ENCODE results near the gene RAB3D. TPM values are rescaled to one million over a fixed set of nuclear protein-coding genes. Genes with fewer than 3 reads are reported as not detected.
"Not testable (repeated sequence)": the region's sequence is repeated elsewhere in the genome, so short reads cannot be mapped to it uniquely, and the experiment has no call there.

RAB3D gene
- total RNA-seq, 1 donor from 2014 or later, result 7.2 TPM

GRCh38 chr19:11370744-11371143, 31.3 kb upstream of the RAB3D start:
- intact Hi-C loops (cut with micrococcal nuclease), result loop anchor here (5.0 to 10.0 kb wide), 2 partner anchors 78 to 276 kb away; no protein-coding TSS in a partner anchor

GRCh38 chr19:11367528-11367927, 28.1 kb upstream of the RAB3D start:
- intact Hi-C loops (cut with micrococcal nuclease), result no loop called here

- intact Hi-C loops (cut with micrococcal nuclease), result no loop called here
Measured at GRCh38 chr19:11365557-11366117, 26.2 kb upstream of the RAB3D start.

GRCh38 chr19:11364935-11365334, 25.5 kb upstream of the RAB3D start:
- intact Hi-C loops (cut with micrococcal nuclease), result no loop called here

GRCh38 chr19:11364296-11364904, 24.9 kb upstream of the RAB3D start:
- intact Hi-C loops (cut with micrococcal nuclease), result no loop called here

- intact Hi-C loops (cut with micrococcal nuclease), result no loop called here
Measured at GRCh38 chr19:11363881-11364280, 24.4 kb upstream of the RAB3D start.

- intact Hi-C loops (cut with micrococcal nuclease), result no loop called here
Measured at GRCh38 chr19:11361771-11362731, 22.6 kb upstream of the RAB3D start.

- intact Hi-C loops (cut with micrococcal nuclease), result no loop called here
Measured at GRCh38 chr19:11361037-11361770, 21.7 kb upstream of the RAB3D start.

GRCh38 chr19:11359421-11359820, 20.0 kb upstream of the RAB3D start:
- intact Hi-C loops (cut with micrococcal nuclease), result no loop called here

GRCh38 chr19:11356676-11357550, 17.5 kb upstream of the RAB3D start:
- intact Hi-C loops (cut with micrococcal nuclease), result no loop called here

GRCh38 chr19:11356074-11356397, 16.6 kb upstream of the RAB3D start:
- intact Hi-C loops (cut with micrococcal nuclease), result no loop called here

- intact Hi-C loops (cut with micrococcal nuclease), result loop anchor here (1.0 kb wide), 1 partner anchor 9 kb away; the partner anchor contains the start of genes CCDC159 and TMEM205
Measured at GRCh38 chr19:11355160-11356073, 16.0 kb upstream of the RAB3D start, which contains the start of gene PLPPR2. Gene PLPPR2 (plus strand): TSS chr19:11355432. CDS start chr19:11357674, 2,242 bp downstream.

- intact Hi-C loops (cut with micrococcal nuclease), result not testable (repeated sequence)
Measured at GRCh38 chr19:11354102-11354501, 14.6 kb upstream of the RAB3D start.

GRCh38 chr19:11349171-11349570, 9.7 kb upstream of the RAB3D start:
- intact Hi-C loops (cut with micrococcal nuclease), result no loop called here

- intact Hi-C loops (cut with micrococcal nuclease), result no loop called here
Measured at GRCh38 chr19:11347546-11348039, 8.1 kb upstream of the RAB3D start.

- intact Hi-C loops (cut with micrococcal nuclease), result loop anchor here (1.0 kb wide), 2 partner anchors 9 to 29 kb away; partner anchors contain the start of gene PLPPR2
Measured at GRCh38 chr19:11346104-11346940, 6.9 kb upstream of the RAB3D start, which contains the start of the genes CCDC159 and TMEM205. Gene CCDC159 (plus strand): TSS chr19:11346519. CDS start chr19:11346607, 88 bp downstream. Gene TMEM205 (minus strand): TSS chr19:11346268. CDS start chr19:11345619, 649 bp downstream.

GRCh38 chr19:11345122-11345803, 5.8 kb upstream of the RAB3D start:
- intact Hi-C loops (cut with micrococcal nuclease), result no loop called here
